Measurements from ENCODE around the gene RPS6KA2. TPM values are rescaled to one million over a fixed set of nuclear protein-coding genes. Genes with fewer than 3 reads are reported as not detected.

Gene RPS6KA2
- total and polyA plus RNA-seq, 3 donors from 2014 or later = 18.4 to 21.7 (median 19.8) TPM

DNA sequence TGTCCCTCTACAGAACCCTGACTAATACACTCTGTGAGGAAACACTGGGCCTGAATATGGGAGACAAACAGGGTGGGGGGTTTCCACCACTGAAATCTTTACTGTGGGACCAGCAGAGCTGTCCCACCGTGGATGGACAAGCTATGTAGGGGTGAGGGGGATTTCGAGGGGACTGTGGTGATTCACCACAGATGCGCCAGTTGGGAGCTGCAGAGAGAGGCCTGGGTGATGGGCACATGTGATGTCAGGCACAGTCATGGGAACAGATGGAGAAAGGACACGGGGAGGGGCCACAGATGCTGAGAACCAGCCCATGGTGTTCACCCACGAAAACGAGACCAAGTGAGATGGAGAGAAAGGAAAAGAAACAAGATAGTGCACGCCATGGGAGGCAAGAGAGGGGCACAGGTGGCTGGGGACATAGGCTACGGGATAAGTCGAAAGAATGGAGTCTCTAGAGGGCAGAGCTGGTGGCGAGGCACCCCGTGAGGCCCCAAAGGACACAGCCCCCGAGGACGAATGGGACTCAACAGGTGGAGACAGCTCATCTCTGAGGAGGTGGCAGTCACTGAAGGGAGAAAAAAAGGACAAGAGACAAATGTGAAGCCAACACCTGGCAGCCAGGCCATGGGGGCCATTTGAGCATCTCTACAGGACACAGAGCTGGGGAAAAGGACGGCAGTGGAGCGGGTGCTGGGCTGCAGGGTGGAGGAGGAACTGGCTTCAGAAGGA is 30.1 kb downstream of the RPS6KA2 start:
- 92 to 94% methylated on average over 15 of the region's 15 CpGs for WGBS, 2 donors
- Histone ChIP-seq H3K9me3 (no peaks in the 10 kb centered on the region), H3K27me3 (no peaks in the 10 kb centered on the region), H3K27ac (no peak overlapping the region), H3K4me1 (no peaks in the 10 kb centered on the region), H3K4me3 (no peak overlapping the region), H3K36me3 (ENCODE audit: low read depth, missing control alignments) (no peaks in the 10 kb centered on the region)
- TF ChIP-seq, protein P1, sequence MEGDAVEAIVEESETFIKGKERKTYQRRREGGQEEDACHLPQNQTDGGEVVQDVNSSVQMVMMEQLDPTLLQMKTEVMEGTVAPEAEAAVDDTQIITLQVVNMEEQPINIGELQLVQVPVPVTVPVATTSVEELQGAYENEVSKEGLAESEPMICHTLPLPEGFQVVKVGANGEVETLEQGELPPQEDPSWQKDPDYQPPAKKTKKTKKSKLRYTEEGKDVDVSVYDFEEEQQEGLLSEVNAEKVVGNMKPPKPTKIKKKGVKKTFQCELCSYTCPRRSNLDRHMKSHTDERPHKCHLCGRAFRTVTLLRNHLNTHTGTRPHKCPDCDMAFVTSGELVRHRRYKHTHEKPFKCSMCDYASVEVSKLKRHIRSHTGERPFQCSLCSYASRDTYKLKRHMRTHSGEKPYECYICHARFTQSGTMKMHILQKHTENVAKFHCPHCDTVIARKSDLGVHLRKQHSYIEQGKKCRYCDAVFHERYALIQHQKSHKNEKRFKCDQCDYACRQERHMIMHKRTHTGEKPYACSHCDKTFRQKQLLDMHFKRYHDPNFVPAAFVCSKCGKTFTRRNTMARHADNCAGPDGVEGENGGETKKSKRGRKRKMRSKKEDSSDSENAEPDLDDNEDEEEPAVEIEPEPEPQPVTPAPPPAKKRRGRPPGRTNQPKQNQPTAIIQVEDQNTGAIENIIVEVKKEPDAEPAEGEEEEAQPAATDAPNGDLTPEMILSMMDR (IDR thresholded peaks at IDR 0.05) = no peak
- TF ChIP-seq POLR2A (IDR thresholded peaks at IDR 0.05) = no peak
- no peak for DNase-seq
- intact Hi-C loops (cut with DNase I; ENCODE audit: low total_unique reads) = no loop called here

DNA sequence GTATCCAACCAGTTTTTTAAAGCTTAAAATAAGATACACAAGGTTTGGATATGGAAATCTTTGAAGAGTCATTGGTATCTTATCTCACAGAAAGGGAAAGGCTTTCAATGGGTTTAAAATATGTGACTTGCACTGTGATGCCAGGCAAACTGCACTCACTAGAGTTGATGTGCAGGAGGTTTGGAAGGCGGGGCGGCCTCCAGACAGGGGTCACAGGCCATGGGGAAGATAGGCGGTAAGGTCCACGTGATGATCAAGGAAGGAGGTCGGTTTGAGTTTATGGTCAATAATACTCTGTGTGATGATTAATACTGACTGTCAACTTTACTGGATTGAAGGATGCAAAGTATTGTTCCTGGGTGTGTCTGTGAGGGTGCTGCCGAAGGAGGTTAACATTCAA is 31.1 kb downstream of the RPS6KA2 start:
- Histone ChIP-seq H3K36me3 (ENCODE audit: low read depth, missing control alignments) (no peaks in the 10 kb centered on the region), H3K4me3 (no peak overlapping the region), H3K9me3 (no peaks in the 10 kb centered on the region), H3K27ac (no peak overlapping the region), H3K27me3 (no peaks in the 10 kb centered on the region), H3K4me1 (no peaks in the 10 kb centered on the region)
- 93% methylated on average over 6 of the region's 6 CpGs for WGBS, 2 donors
- TF ChIP-seq POLR2A (IDR thresholded peaks at IDR 0.05) = no peak
- TF ChIP-seq, protein P1 (IDR thresholded peaks at IDR 0.05) = no peak
- intact Hi-C loops (cut with DNase I; ENCODE audit: low total_unique reads) = no loop called here
- no peak for DNase-seq

DNA sequence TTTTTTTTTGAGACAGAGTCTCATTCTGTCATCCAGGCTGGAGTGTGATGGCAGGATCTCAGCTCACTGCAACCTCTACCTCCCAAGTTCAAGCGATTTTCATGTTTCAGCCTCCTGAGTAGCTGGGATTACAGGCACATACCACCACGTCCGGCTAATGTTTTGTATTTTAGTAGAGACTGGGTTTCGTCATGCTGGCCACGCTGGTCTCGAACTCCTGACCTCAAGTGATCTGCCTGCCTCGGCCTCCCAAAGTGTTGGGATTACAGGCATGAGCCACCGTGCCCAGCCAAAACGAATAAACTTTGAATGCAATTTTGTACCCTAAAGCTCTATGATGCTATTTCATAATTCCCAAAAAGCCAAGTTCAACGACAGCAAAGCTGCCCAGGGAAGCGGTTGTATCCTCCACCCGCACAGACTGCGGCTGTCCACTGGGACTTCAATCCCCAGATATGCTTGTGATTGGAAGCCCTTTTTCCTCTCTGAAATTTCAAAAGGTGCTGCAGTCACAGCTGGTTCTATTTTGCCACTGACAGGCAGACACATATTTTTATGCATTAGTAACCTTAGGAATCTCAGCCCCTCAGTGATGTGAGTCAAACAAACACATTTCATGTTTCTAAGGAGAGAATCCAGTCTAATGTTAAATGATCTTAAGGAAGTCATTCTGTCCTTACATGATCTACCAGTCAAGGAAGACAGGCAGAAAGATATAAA is 31.8 kb downstream of the RPS6KA2 start:
- intact Hi-C loops (cut with DNase I; ENCODE audit: low total_unique reads) = no loop called here

DNA sequence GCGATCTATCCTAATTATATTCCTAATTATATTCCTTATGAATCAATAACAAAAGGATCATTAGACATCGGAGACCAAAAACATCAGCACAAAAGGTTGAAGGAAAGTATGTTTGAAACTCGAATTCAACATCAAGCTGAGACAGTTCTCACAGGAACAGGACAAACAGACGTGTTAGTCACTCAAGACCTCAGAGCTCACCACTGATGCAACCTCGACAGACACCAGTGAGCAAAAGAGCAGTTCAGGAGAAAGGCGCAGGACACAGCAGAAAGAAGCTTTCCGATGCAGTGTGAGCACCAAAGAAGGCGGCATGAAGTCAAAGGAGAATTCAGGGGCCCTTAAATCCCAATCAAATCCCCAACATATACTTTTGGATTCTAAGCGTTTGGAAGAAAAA is 34.2 kb downstream of the RPS6KA2 start:
- WGBS, 2 donors = 89 to 95% methylated on average over 9 of the region's 9 CpGs
- H3K4me3 ChIP-seq = no peak overlapping the region
- intact Hi-C loops (cut with DNase I; ENCODE audit: low total_unique reads) = no loop called here
- no peaks in the 10 kb centered on the region for H3K27me3 ChIP-seq
- H3K9me3 ChIP-seq = no peaks in the 10 kb centered on the region
- TF ChIP-seq POLR2A (IDR thresholded peaks at IDR 0.05) = no peak
- TF ChIP-seq, protein P1 (IDR thresholded peaks at IDR 0.05) = no peak
- H3K4me1 ChIP-seq = no peaks in the 10 kb centered on the region
- no peaks in the 10 kb centered on the region for H3K36me3 ChIP-seq (ENCODE audit: low read depth, missing control alignments)
- no peak overlapping the region for H3K27ac ChIP-seq
- DNase-seq = no peak

More for the DNA sequence above, 31.8 kb downstream of the RPS6KA2 start:
- Histone ChIP-seq H3K27ac (no peak overlapping the region), H3K4me3 (no peak overlapping the region), H3K4me1 (no peaks in the 10 kb centered on the region), H3K36me3 (ENCODE audit: low read depth, missing control alignments) (no peaks in the 10 kb centered on the region), H3K9me3 (no peaks in the 10 kb centered on the region), H3K27me3 (no peaks in the 10 kb centered on the region)
- WGBS, 2 donors = 92 to 94% methylated on average over 13 of the region's 13 CpGs
- TF ChIP-seq, protein P1 (IDR thresholded peaks at IDR 0.05) = no peak
- no peak for TF ChIP-seq POLR2A (IDR thresholded peaks at IDR 0.05)
- no peak for DNase-seq

Measured in testis (tissue), 3 donors.